OCI-LY3 (cell line): ENCODE measurements around the gene ADGRV1.

Experiments used
- EZH2phosphoT487 ChIP-seq: fragments of 200-600 bp; shearing (Covaris generic); IDR thresholded peaks from 2 replicates; pipeline ENCODE4 v1.6.1; 2018; ENCODE audit warnings: antibody characterized with exemption, mixed run types, low read depth
- TF ChIP-seq, protein P1 (sequence below): fragments of 200-600, 300-600 bp; sonication (generic); IDR thresholded peaks from 2 replicates; pipeline ENCODE4 v1.5.1; 2014; ENCODE audit warnings: antibody characterized with exemption, low read length, low read depth

DNA sequence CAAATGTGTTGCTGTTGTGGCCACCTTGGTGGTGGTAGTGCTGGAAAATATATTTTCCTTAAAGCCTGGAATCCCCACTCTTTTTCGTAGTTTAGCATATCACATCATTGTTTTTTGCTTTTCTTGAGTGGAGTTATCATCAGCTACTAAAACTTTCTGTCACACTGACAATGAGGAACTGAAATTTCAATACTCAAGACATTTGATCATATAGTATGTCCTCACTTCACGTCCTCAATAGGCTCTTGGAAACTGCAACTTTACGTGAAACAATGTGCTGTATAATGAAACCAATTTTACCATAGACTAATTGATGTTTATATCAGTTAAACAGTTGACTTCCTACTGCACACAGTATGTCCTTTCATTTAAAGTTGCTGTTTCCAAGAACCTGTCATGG, 265.8 kb downstream of the ADGRV1 start:
- TF ChIP-seq, protein P1, sequence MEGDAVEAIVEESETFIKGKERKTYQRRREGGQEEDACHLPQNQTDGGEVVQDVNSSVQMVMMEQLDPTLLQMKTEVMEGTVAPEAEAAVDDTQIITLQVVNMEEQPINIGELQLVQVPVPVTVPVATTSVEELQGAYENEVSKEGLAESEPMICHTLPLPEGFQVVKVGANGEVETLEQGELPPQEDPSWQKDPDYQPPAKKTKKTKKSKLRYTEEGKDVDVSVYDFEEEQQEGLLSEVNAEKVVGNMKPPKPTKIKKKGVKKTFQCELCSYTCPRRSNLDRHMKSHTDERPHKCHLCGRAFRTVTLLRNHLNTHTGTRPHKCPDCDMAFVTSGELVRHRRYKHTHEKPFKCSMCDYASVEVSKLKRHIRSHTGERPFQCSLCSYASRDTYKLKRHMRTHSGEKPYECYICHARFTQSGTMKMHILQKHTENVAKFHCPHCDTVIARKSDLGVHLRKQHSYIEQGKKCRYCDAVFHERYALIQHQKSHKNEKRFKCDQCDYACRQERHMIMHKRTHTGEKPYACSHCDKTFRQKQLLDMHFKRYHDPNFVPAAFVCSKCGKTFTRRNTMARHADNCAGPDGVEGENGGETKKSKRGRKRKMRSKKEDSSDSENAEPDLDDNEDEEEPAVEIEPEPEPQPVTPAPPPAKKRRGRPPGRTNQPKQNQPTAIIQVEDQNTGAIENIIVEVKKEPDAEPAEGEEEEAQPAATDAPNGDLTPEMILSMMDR, result no peak
- no peak for TF ChIP-seq EZH2phosphoT487
